GM23338 (cell line): ENCODE measurements around the gene ZNF273.

Source experiments
- CTCF ChIP-seq, 2 experiments: fragments of 200-600 bp in 1 of 2; sonication (generic) in 1 of 2; conservative IDR thresholded peaks; 2 replicates each; pipeline versions ENCODE4 v1.5.1 to v1.6.1; 2016 to 2017; ENCODE audit warnings: antibody characterized with exemption in 2 of 2, low read depth in 2 of 2, mild to moderate bottlenecking in 2 of 2, moderate library complexity in 1 of 2
- EZH2 ChIP-seq: fragments of 200-600 bp; sonication (generic); IDR thresholded peaks from one replicate; pipeline ENCODE4 v1.8.0; 2017; ENCODE audit warnings: antibody characterized with exemption, mild to moderate bottlenecking, low read depth; ENCODE audit not compliant: unreplicated experiment
- EZH2phosphoT487 ChIP-seq: fragments of 200-600 bp; sonication (generic); IDR thresholded peaks from one replicate; pipeline ENCODE4 v1.8.1; 2018; ENCODE audit warnings: antibody characterized with exemption; ENCODE audit not compliant: unreplicated experiment
- REST ChIP-seq: IDR thresholded peaks from one replicate; pipeline ENCODE4 v1.6.1; 2018; ENCODE audit warnings: antibody characterized with exemption; ENCODE audit not compliant: unreplicated experiment
- ZNF462 ChIP-seq: fragments of 250-450 bp; sonication (Bioruptor Pico); IDR thresholded peaks from 2 replicates; pipeline ENCODE4 v1.5.0; 2020; ENCODE audit warnings: mild to moderate bottlenecking, moderate library complexity

GRCh38 chr7:64892666-64893309, 10.3 kb upstream of the ZNF273 start:
- TF ChIP-seq REST (no peak), CTCF (conservative IDR thresholded peaks at IDR 0.05; ENCODE audit: low read depth in 2 of 2) (no peak), EZH2phosphoT487 (no peak), EZH2 (no peak), ZNF462 (no peak)
